HG02885 (cell line): ENCODE measurements around the gene MAB21L1.

ENCODE experiments used
- ATAC-seq: cut with Tn5 transposase; IDR thresholded peaks from one replicate; pipeline ENCODE4 v1.9.1; 2021; ENCODE audit warnings: mild to moderate bottlenecking; ENCODE audit not compliant: unreplicated experiment, poor library complexity

MAB21L1 gene

GRCh38 chr13:35480346-35480745 is 3.9 kb upstream of the MAB21L1 start:
- ATAC-seq, result no peak

- ATAC-seq, result no peak
These were observed 3.2 kb upstream of the MAB21L1 start for GRCh38 chr13:35479706-35480105.

- no peak for ATAC-seq
These were observed 2.6 kb upstream of the MAB21L1 start for GRCh38 chr13:35479038-35479492.

- no peak for ATAC-seq
These were observed 2.0 kb upstream of the MAB21L1 start for GRCh38 chr13:35478271-35479037.

GRCh38 chr13:35477386-35477946 is 977 bp upstream of the MAB21L1 start:
- no peak for ATAC-seq

- peak; percentile 42 for ATAC-seq
These were observed 1.1 kb downstream of the MAB21L1 start for GRCh38 chr13:35475212-35475959.

GRCh38 chr13:35474496-35475211 is 1.8 kb downstream of the MAB21L1 start:
- ATAC-seq, result no peak

GRCh38 chr13:35473802-35474201 is 2.7 kb downstream of the MAB21L1 start:
- ATAC-seq, result no peak

GRCh38 chr13:35473206-35473775 is 3.2 kb downstream of the MAB21L1 start:
- ATAC-seq, result no peak

- ATAC-seq, result no peak
These were observed 4.1 kb downstream of the MAB21L1 start for GRCh38 chr13:35472323-35472881.

GRCh38 chr13:35471706-35472322 is 4.7 kb downstream of the MAB21L1 start:
- ATAC-seq, result no peak

- ATAC-seq, result no peak
These were observed 5.5 kb downstream of the MAB21L1 start for GRCh38 chr13:35470671-35471661.

GRCh38 chr13:35469806-35470525 is 6.5 kb downstream of the MAB21L1 start:
- ATAC-seq, result no peak

- no peak for ATAC-seq
These were observed 8.3 kb downstream of the MAB21L1 start for GRCh38 chr13:35468195-35468594.

GRCh38 chr13:35465371-35465770 is 11.1 kb downstream of the MAB21L1 start:
- ATAC-seq, result no peak

- ATAC-seq, result no peak
These were observed 16.4 kb downstream of the MAB21L1 start for GRCh38 chr13:35460061-35460460.

GRCh38 chr13:35457258-35457657 is 19.2 kb downstream of the MAB21L1 start:
- ATAC-seq, result no peak

GRCh38 chr13:35455022-35455421 is 21.5 kb downstream of the MAB21L1 start:
- no peak for ATAC-seq
